ENCODE measurements around the gene RNF135.
A peak's percentile ranks its signal among the peaks of the same experiment; 100 is the strongest.
"Not testable (repeated sequence)": the region's sequence is repeated elsewhere in the genome, so short reads cannot be mapped to it uniquely, and the experiment has no call there.

Gene RNF135

GRCh38 chr17:30928584-30928983, 42.3 kb upstream of the RNF135 start:
- no peak for TF ChIP-seq CTCF (IDR thresholded peaks at IDR 0.05)
- no peak for DNase-seq (ENCODE audit: low spot score)
- Histone ChIP-seq H3K27ac (no peak overlapping the region), H3K4me3 (no peak overlapping the region)

DNA sequence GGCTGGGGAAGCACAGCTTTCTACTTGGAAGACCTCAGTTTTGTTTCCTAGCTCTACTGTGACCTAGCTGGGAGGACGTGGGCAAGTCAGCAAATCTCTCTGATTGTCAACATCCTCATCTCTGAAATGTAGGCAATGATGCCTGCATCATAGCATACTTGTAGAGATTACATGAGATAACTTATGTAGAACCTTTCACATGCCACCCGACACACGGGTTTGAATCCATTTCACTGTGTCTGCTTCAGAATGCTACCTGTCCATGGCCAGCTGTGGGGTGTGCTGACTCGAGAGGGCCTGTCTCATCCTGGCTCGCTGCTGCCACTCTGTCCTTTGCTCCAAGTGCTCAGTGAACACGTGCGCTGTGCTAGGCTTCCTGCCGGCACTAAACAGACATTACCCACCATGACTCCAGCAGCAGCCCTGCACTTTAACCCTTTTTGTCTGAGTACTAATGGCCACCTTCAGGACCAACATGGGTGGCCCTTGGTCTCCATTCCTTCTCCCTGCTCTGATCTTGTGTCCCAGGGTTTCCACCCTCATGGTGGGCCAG, 41.7 kb upstream of the RNF135 start:
- Histone ChIP-seq H3K27ac (no peak overlapping the region), H3K4me3 (no peak overlapping the region)
- no peak for DNase-seq (ENCODE audit: low spot score)
- no peak for TF ChIP-seq CTCF (IDR thresholded peaks at IDR 0.05)

GRCh38 chr17:30929861-30930260, 41.0 kb upstream of the RNF135 start:
- H3K4me3 ChIP-seq; H3K27ac ChIP-seq; DNase-seq (ENCODE audit: low spot score): not testable (repeated sequence)

DNA sequence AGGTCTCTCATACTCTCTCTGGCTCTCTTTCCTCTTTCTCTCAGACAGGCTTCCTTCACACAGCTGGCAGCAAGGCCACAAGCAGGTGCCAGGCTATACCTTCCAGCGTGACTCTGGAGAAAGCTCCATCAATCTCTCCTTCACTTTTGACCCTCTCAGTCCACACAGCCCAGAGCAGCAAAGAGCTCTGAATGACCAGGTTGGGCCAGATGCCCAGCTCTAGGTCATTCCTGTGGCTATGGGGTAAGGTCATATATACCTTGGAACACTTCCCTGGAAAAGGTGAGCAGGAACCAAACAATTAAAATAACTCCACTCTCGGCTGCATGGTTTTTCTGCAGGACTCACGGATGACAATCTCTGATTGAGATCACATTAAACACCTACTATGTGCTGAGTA, 40.3 kb upstream of the RNF135 start:
- no peak overlapping the region for H3K27ac ChIP-seq
- no peak for DNase-seq (ENCODE audit: low spot score)
- H3K4me3 ChIP-seq = no peak overlapping the region
- no peak for TF ChIP-seq CTCF (IDR thresholded peaks at IDR 0.05)

- not testable (repeated sequence) for H3K27ac ChIP-seq; H3K4me3 ChIP-seq; DNase-seq (ENCODE audit: low spot score)
Observed at GRCh38 chr17:30931582-30931981, 39.3 kb upstream of the RNF135 start.

DNA sequence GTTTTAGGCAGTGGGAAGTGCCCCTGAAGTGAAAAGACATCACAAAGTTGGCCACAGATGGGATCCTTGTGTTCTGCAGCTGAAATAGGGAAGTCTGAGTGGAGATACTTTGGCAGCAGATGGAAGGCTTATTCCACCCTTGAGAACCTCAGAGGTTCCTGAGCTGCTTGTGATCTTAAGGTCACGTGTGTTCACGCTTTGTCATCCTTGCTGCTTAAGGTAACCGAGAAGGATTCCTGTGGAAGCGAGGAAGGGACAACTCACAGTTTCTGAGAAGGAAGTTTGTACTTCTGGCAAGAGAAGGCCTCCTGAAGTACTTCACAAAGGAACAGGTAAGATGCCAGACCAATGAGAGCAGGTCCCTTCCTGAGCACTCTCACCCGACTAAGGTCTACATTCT, 36.9 kb upstream of the RNF135 start:
- H3K4me3 ChIP-seq = no peak overlapping the region
- no peak overlapping the region for H3K27ac ChIP-seq
- no peak for DNase-seq (ENCODE audit: low spot score)
- TF ChIP-seq CTCF (IDR thresholded peaks at IDR 0.05) = no peak

DNA sequence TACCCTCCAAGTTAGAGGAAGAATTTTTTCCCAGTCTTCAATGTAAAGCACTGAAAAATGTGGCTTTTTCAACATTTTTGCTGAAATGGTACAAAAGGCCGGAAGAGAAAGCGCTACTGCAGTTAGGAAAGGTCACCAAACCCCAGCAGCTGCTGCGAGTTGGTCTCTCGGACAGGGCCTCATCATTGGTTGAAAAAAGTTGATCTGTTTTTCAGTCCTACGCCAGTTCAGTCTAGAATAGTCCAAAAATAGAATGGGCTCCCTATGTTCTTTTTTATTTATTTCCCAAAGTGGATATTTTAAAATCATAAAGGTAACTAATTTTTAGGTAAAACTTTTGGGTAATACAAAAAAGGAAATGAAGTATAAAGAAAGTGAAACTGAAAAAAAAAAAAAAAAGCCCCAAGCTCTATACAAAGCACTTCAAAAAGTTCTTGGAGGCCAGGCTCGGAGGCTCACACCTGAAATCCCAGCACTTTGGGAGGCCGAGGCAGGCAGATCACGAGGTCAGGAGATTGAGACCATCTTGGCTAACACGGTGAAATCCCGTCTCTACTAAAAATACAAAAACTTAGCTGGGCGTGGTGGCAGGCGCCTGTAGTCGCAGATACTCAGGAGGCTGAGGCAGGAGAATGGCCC, 31.7 kb upstream of the RNF135 start:
- no peak overlapping the region for H3K4me3 ChIP-seq
- H3K27ac ChIP-seq = peak overlapping the region in 1 of 2 donors; percentile 22
- DNase-seq (ENCODE audit: low spot score) = no peak
- no peak for TF ChIP-seq CTCF (IDR thresholded peaks at IDR 0.05)

- no peak for DNase-seq (ENCODE audit: low spot score)
- no peak for TF ChIP-seq CTCF (IDR thresholded peaks at IDR 0.05)
- H3K4me3 ChIP-seq = no peak overlapping the region
- no peak overlapping the region for H3K27ac ChIP-seq
Observed at GRCh38 chr17:30942308-30943079, 28.3 kb upstream of the RNF135 start.

Measured in coronary artery (tissue), 2 donors.